ENCODE data around the gene ELK4.

ELK4 gene

DNA sequence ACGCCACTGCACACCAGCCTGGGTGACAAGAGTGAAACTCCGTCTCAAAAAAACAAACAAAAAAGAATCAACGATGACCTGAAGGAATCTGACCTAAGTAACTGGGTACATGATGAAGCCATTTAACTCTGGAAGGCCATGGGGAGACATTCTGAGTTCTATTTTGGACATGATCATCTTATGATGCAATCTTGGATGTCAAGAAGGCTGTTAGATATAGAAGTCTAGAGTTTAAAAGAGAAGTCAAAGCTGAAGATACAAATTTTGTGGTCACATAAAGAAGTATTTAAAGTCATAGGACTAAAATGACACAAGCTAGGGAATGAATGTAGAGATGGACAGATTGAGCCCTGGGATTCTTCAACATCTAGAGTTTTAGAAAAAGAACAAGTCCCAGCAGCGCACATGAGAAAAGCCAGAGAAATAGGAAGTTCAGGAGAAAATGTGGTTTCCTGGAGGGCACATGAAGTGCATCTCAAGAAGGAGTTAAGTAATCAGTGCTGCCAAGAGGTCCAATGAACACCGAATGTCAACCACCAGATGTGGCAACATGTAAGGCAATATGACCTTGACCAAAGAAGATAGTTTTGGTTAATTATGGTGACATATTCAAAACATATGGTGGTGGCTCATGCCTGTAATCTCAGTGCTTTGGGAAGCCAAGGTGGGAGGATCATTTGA, 26.8 kb downstream of the ELK4 start:
- ChIA-PET CTCF (interaction anchor here (0.8 kb wide), 1 partner anchor 54 kb away, joined by 3 read pairs; no protein-coding TSS in a partner anchor), POLR2A (ENCODE audit: low non-redundant PET) (no interaction called here)
- TF ChIP-seq, protein P1, sequence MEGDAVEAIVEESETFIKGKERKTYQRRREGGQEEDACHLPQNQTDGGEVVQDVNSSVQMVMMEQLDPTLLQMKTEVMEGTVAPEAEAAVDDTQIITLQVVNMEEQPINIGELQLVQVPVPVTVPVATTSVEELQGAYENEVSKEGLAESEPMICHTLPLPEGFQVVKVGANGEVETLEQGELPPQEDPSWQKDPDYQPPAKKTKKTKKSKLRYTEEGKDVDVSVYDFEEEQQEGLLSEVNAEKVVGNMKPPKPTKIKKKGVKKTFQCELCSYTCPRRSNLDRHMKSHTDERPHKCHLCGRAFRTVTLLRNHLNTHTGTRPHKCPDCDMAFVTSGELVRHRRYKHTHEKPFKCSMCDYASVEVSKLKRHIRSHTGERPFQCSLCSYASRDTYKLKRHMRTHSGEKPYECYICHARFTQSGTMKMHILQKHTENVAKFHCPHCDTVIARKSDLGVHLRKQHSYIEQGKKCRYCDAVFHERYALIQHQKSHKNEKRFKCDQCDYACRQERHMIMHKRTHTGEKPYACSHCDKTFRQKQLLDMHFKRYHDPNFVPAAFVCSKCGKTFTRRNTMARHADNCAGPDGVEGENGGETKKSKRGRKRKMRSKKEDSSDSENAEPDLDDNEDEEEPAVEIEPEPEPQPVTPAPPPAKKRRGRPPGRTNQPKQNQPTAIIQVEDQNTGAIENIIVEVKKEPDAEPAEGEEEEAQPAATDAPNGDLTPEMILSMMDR (conservative IDR thresholded peaks at IDR 0.05; ENCODE audit: low read depth): no peak
- DNase-seq (ENCODE audit: low spot score): no peak
- no peak overlapping the region for H3K27ac ChIP-seq

DNA sequence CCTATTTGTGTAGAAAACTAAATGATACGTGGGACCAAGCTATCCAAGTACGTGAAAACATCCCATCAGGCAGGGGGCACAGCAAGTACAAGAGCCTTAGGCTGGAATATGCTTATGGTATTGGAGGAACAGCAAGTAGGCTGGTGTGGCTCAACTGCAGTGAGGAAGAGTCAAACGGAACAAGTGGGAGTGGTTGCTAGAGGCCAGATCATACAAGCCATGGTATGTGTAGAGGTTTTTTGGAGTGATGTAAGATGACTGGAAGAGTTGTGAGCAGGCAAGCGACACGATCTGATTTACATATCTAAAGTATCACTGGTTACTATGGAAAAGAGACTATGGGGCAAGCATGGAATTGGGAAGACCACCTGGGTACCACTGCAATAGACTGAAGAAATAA, 27.8 kb downstream of the ELK4 start:
- no peak for DNase-seq (ENCODE audit: low spot score)
- POLR2A ChIA-PET (ENCODE audit: low non-redundant PET): no interaction called here
- CTCF ChIA-PET: interaction anchor here (0.7 kb wide), 1 partner anchor 28 kb away, joined by 3 read pairs; the partner anchor contains the start of gene ELK4
- H3K27ac ChIP-seq: no peak overlapping the region
- TF ChIP-seq, protein P1 (conservative IDR thresholded peaks at IDR 0.05; ENCODE audit: low read depth): no peak

- TF ChIP-seq, protein P1 (conservative IDR thresholded peaks at IDR 0.05; ENCODE audit: low read depth): no peak
- ChIA-PET CTCF (interaction anchor here (0.8 to 5.2 kb wide), 7 partner anchors 9 to 951 kb away, joined by 3 to 21 read pairs (median 4); no protein-coding TSS in a partner anchor), POLR2A (ENCODE audit: low non-redundant PET) (no interaction called here)
- DNase-seq (ENCODE audit: low spot score): no peak
- no peak overlapping the region for H3K27ac ChIP-seq
These were observed 30.6 kb downstream of the ELK4 start for GRCh38 chr1:205601205-205601604.

DNA sequence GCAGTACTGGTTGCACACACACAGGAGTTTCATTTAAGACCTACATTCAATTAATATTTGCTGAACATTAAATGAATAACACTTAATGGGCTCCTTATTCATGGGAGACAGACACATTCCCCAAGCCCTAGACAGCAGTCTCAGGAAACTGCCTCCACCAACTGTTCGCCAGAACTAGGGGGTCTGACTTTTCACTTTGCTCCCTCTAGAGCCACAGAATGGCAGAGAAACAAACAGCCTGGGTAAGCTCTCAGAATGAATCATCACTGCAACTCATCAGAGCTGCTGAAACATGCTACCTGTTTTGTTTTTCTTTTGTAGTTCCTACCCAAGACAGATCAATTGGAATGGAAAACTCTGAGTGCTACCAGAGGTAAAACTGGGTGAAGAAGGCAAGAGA, 31.7 kb downstream of the ELK4 start:
- CTCF ChIA-PET: interaction anchor here (0.5 to 5.2 kb wide), 6 partner anchors 8 to 71 kb away, joined by 3 to 21 read pairs (median 4); no protein-coding TSS in a partner anchor
- TF ChIP-seq, protein P1 (conservative IDR thresholded peaks at IDR 0.05; ENCODE audit: low read depth): no peak
- DNase-seq (ENCODE audit: low spot score): peak; percentile 75
- peak overlapping the region; percentile 66 for H3K27ac ChIP-seq
- POLR2A ChIA-PET (ENCODE audit: low non-redundant PET): no interaction called here

GRCh38 chr1:205599669-205600042, 32.2 kb downstream of the ELK4 start:
- no peak for DNase-seq (ENCODE audit: low spot score)
- TF ChIP-seq, protein P1 (conservative IDR thresholded peaks at IDR 0.05; ENCODE audit: low read depth): no peak
- ChIA-PET POLR2A (ENCODE audit: low non-redundant PET) (no interaction called here), CTCF (interaction anchor here (0.5 to 5.2 kb wide), 2 partner anchors 13 to 59 kb away, joined by 3 to 21 read pairs; no protein-coding TSS in a partner anchor)
- H3K27ac ChIP-seq: peak overlapping the region; percentile 66

DNA sequence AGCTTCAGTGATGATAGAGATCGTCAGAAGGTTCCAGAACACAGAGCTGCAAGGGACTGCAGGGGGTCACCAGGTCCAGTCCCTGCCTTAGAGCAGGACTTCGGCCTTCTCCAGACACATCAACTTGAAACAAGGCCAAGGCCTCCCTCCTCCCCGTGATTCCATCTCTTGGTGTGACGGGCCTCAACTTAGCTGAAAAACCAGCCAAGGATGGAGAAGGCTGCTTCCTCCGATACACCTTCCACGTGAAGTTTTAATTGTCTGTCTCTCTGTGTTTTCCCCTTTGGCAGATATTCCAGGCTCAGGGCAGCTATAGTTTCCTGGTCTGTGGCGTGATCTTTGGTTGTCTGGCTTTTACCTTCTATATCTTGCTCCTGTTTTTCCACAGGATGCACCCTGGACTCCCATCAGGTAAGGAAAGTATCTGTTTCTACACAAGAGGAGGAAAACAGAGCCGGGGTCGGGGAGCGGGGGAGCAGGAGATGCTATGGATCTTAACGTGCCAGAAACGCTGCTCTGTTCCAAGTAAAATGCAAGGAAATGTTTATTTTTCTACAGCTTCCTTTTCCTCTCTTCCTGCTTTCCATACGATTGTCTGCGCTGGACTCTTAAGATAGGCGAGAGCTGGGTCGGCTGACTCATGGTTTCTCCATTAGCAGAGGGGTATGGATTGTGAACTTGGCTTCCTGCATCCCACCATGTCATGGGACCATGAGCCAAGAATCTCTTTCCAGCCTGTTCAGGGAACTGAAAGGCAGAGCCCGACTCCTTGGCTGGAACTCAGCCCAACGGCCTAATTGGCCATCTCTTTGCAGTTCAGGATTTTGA, 32.8 kb downstream of the ELK4 start:
- CTCF ChIA-PET: interaction anchor here (1.1 to 5.2 kb wide), 2 partner anchors 59 to 245 kb away, joined by 3 to 21 read pairs; no protein-coding TSS in a partner anchor
- POLR2A ChIA-PET (ENCODE audit: low non-redundant PET): no interaction called here
- TF ChIP-seq, protein P1 (conservative IDR thresholded peaks at IDR 0.05; ENCODE audit: low read depth): no peak
- no peak for DNase-seq (ENCODE audit: low spot score)
- peak overlapping the region; percentile 66 for H3K27ac ChIP-seq
